HEK293 (cell line): ENCODE results near the gene ABCG4.

Experiments
- CTCF ChIP-seq: fragments of 450-650 bp; formaldehyde crosslinking; IDR thresholded peaks from 2 replicates; pipeline ENCODE4 v1.5.1; 2016; ENCODE audit warnings: missing biosample characterization, missing genetic modification characterization
- REST ChIP-seq: fragments of 450-650 bp; formaldehyde crosslinking; IDR thresholded peaks from 2 replicates; pipeline ENCODE4 v1.5.1; 2016; ENCODE audit warnings: missing biosample characterization, missing genetic modification characterization
- ZNF274 ChIP-seq, 2 experiments: fragments of 200-500 bp in 1 of 2; fragments of 450-650 bp in 1 of 2; sonication (Bioruptor generic) in 1 of 2; formaldehyde crosslinking in 1 of 2; IDR thresholded peaks; 2 replicates each; pipeline versions ENCODE4 v1.5.1 to v1.6.1; 2014 to 2016; ENCODE audit warnings: borderline replicate concordance in 1 of 2, inconsistent platforms in 1 of 2, low read length in 1 of 2, missing biosample characterization in 1 of 2, missing genetic modification characterization in 1 of 2
- ZNF776 ChIP-seq: fragments of 450-650 bp; formaldehyde crosslinking; IDR thresholded peaks from 2 replicates; pipeline ENCODE4 v1.5.0; 2017; ENCODE audit warnings: missing biosample characterization, missing genetic modification characterization, borderline replicate concordance
- ZNF792 ChIP-seq: fragments of 450-650 bp; formaldehyde crosslinking; IDR thresholded peaks from 2 replicates; pipeline ENCODE4 v1.5.1; 2016; ENCODE audit warnings: missing biosample characterization, missing genetic modification characterization

GRCh38 chr11:119134389-119134978 is 14.4 kb upstream of the ABCG4 start:
- no peak for TF ChIP-seq CTCF (tag by site-specific recombination)
- no peak for TF ChIP-seq ZNF274 (IDR thresholded peaks at IDR 0.05; ENCODE audit: low read length)
- no peak for TF ChIP-seq ZNF274 (tag by site-specific recombination; IDR thresholded peaks at IDR 0.05; ENCODE audit: borderline replicate concordance)
- no peak for TF ChIP-seq ZNF776 (tag by site-specific recombination)
- no peak for TF ChIP-seq REST (tag by site-specific recombination)
- TF ChIP-seq ZNF792 (tag by site-specific recombination) = no peak
